Osteoblast (primary cell): ENCODE data around the gene CDSN. TPM values are rescaled to one million over a fixed set of nuclear protein-coding genes. Genes with fewer than 3 reads are reported as not detected.

Experiments used
- DNase-seq: peaks from one replicate; pipeline ENCODE4 v3.0.0; 2011; ENCODE audit warnings: low spot score, mixed read lengths; ENCODE audit not compliant: insufficient read length; ENCODE audit errors: missing footprints
- H2AFZ ChIP-seq: 2 replicates; pipeline ENCODE4 v1.6.0; 2011; ENCODE audit warnings: mild to moderate bottlenecking, low read length
- H3K27ac ChIP-seq: 2 replicates; pipeline ENCODE4 v1.5.1; 2011; ENCODE audit warnings: mild to moderate bottlenecking, low read depth, low read length, moderate library complexity
- H3K27me3 ChIP-seq: 2 replicates; pipeline ENCODE4 v1.6.0; 2012; ENCODE audit warnings: mild to moderate bottlenecking, control low read depth, inconsistent platforms, low read length, moderate library complexity; ENCODE audit not compliant: insufficient read depth
- H3K36me3 ChIP-seq: 2 replicates; pipeline ENCODE4 v1.5.1; 2011; ENCODE audit warnings: mild to moderate bottlenecking, low read length, control low read depth, moderate library complexity; ENCODE audit not compliant: insufficient read depth
- H3K4me1 ChIP-seq: 2 replicates; pipeline ENCODE4 v1.5.1; 2011; ENCODE audit warnings: mild to moderate bottlenecking, low read length, control low read depth, moderate library complexity; ENCODE audit not compliant: insufficient read depth
- H3K4me2 ChIP-seq: 2 replicates; pipeline ENCODE4 v1.6.0; 2011; ENCODE audit warnings: mild to moderate bottlenecking, low read length; ENCODE audit not compliant: insufficient read depth
- H3K4me3 ChIP-seq: fragments of 200-600 bp; sonication (generic); 3 replicates; pipeline ENCODE4 v1.5.1; 2012; ENCODE audit warnings: mild to moderate bottlenecking, low read length, inconsistent platforms; ENCODE audit not compliant: insufficient read depth
- H3K79me2 ChIP-seq: 2 replicates; pipeline ENCODE4 v1.6.0; 2012; ENCODE audit warnings: mild to moderate bottlenecking, low read length, control low read depth, inconsistent platforms; ENCODE audit not compliant: insufficient read depth
- H3K9me3 ChIP-seq: 2 replicates; pipeline ENCODE4 v1.5.1; 2011; ENCODE audit warnings: low read depth, low read length, control low read depth
- H4K20me1 ChIP-seq: 2 replicates; pipeline ENCODE4 v1.6.0; 2012; ENCODE audit warnings: mild to moderate bottlenecking, low read length, control low read depth; ENCODE audit not compliant: insufficient read depth
- total RNA-seq: library from RNA; depleted of rRNA; stranded (reverse); fragments of >200 nt; gene quantifications from 2 replicates; pipeline ENCODE4 v1.2.3, GENCODE V29; 2012
- TF ChIP-seq, protein P1 (sequence below): IDR thresholded peaks from 2 replicates; pipeline ENCODE4 v1.5.1; 2011; ENCODE audit warnings: mild to moderate bottlenecking, low read depth, low read length, moderate library complexity; ENCODE audit errors: extremely low read depth

CDSN gene
- total RNA-seq, 1 donor: not detected

DNA sequence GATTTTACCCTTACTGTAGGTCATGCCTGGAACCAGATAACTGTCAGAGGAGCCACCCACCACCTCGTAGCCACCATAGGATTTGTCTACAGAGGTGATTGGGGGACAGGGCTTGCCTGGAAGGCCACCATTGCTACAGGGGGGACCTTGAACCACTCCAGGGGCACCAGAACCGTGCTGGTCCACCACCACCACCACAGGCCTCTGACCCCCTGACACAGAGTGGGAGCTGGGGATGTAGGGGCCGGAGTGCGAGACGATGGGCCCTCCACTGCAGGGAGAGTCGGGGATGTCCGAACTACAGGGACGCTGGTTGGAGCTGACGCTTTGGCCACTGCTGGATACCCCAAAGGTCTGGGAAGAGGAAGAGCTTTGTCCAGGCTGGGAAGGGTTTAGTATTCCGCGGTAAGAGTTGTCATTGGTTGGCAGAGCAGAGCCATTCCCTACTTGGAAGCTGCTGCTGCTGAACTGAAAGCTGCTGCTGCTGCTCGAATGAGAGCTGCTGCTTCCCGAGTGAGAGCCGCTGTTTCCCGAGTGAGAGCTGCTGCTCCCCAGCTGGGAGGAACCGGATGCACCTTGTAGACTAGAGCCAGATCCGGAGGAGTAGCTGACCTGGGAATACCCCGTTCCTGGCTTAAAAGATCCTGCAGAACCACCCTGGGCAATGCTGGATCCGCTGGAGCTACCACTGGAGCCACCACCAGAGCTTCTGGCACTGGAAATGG, 3.4 kb downstream of the CDSN start:
- Histone ChIP-seq H4K20me1 (no peaks in the 10 kb centered on the region), H3K4me3 (peak overlapping the region; percentile 57), H3K27me3 (peaks cover 3% of the 10 kb centered on the region), H2AFZ (peak overlapping the region; percentile 62), H3K9me3 (no peaks in the 10 kb centered on the region), H3K27ac (no peak overlapping the region), H3K4me2 (peak overlapping the region; percentile 73), H3K79me2 (no peaks in the 10 kb centered on the region), H3K36me3 (no peaks in the 10 kb centered on the region), H3K4me1 (peaks cover 18% of the 10 kb centered on the region)
- peak; percentile 53 for DNase-seq
- TF ChIP-seq, protein P1, sequence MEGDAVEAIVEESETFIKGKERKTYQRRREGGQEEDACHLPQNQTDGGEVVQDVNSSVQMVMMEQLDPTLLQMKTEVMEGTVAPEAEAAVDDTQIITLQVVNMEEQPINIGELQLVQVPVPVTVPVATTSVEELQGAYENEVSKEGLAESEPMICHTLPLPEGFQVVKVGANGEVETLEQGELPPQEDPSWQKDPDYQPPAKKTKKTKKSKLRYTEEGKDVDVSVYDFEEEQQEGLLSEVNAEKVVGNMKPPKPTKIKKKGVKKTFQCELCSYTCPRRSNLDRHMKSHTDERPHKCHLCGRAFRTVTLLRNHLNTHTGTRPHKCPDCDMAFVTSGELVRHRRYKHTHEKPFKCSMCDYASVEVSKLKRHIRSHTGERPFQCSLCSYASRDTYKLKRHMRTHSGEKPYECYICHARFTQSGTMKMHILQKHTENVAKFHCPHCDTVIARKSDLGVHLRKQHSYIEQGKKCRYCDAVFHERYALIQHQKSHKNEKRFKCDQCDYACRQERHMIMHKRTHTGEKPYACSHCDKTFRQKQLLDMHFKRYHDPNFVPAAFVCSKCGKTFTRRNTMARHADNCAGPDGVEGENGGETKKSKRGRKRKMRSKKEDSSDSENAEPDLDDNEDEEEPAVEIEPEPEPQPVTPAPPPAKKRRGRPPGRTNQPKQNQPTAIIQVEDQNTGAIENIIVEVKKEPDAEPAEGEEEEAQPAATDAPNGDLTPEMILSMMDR: no peak

DNA sequence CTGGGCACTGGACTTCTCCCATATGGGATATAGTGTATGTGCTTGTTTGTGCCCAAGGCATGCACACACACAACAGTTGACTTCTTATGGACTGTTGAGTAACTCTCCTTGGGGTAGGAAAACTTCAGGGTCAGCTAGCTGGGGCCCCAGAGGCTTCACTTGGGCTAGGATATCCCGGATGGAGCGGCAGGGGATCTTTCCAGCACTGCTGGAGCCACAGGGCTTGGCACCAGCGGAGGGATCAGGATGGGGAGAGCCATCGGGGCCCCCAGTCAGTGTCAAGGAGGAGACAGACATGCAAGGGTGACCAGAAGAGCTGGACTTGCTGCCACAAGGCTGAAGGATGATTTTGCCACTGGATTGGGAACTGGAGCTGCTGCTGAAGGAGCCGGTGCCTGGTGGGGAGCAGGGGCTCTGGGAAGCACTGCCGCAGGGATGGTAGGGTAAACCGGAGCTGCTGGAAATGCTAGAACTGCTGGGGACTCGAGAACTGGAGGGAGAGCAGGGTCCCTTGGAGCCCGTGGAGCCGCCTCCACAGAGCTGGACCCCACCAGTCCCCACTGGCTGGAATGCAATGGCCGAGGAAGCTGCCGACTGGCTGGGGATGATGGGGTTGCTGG, 4.2 kb downstream of the CDSN start:
- Histone ChIP-seq H3K4me3 (no peak overlapping the region), H3K27ac (no peak overlapping the region), H4K20me1 (no peaks in the 10 kb centered on the region), H3K4me2 (no peak overlapping the region), H3K27me3 (peaks cover 8% of the 10 kb centered on the region), H3K79me2 (no peaks in the 10 kb centered on the region), H3K36me3 (no peaks in the 10 kb centered on the region), H3K9me3 (no peaks in the 10 kb centered on the region), H2AFZ (no peak overlapping the region), H3K4me1 (peaks cover 18% of the 10 kb centered on the region)
- TF ChIP-seq, protein P1: no peak
- DNase-seq: peak; percentile 38

DNA sequence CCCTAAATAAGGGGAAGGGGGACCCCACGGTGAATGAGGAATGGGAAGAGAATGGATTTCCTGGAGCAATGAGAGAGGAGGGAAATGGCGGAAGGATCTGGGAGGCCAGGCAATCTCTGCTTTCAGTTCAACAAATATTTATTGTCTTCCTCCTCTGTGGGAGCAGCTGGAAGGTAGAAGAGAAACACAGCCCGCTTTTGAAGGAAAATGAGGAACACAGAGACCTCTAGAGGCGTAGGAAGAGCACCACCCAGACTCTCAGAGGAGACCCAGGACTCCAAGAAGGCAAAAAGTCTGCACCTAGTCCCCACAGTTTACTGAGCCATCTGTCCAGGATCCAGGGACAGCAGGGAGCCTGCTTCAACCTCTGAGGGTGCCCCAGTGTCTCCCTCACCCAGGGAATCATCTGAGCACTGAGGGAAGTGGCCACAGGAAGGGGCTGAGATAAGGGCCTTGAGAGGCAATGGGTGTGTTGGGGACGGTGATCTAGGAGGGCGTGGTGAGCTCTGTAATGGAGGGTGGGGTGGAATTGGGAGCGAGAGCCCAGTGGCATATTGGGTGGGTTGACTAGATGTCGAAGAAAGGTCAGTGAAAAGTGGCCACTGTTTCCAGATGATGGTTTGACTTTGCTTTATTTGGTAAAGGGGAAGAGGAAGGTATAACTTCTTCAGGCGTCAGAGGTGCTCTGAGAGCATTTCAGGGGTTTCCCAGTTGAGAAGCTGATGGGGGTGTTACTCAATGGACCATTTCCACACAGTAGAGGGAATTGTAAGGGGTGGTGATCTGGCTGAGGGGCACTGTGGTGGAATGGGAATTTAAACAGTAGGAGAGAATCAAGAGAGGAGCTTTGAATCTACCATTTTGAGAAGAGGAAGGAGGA, 5.0 kb downstream of the CDSN start:
- H3K27me3 ChIP-seq: peaks cover 16% of the 10 kb centered on the region
- H3K9me3 ChIP-seq: no peaks in the 10 kb centered on the region
- no peaks in the 10 kb centered on the region for H3K79me2 ChIP-seq
- H3K4me2 ChIP-seq: peak overlapping the region; percentile 64
- no peaks in the 10 kb centered on the region for H3K36me3 ChIP-seq
- peak overlapping the region; percentile 51 for H3K4me3 ChIP-seq
- peak; percentile 52 for DNase-seq
- peak overlapping the region; percentile 43 for H3K27ac ChIP-seq
- peaks cover 18% of the 10 kb centered on the region for H3K4me1 ChIP-seq
- no peaks in the 10 kb centered on the region for H4K20me1 ChIP-seq
- H2AFZ ChIP-seq: peak overlapping the region; percentile 49
- TF ChIP-seq, protein P1: no peak

DNA sequence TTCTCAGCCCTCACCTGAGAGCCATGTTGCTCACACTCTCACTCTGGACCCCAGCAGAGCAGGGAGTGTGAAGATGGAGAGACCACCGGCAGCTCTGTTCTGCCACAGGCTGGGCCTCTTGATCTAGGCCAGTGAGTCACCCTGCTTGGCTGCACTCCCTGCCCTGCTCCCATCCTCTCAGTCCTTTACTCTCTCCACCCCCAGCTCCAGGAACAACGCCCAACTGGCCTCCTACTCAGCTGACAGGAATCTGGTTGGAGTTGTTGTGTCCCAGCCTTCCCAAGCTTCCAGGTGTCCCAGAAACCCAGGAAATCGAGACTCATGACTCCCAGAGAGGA, 5.7 kb downstream of the CDSN start, which contains the start of gene PSORS1C1:
Gene PSORS1C1, plus strand, starts transcription at position 260 of the 338 bp plus-strand sequence. CDS start 14,833 bp downstream, outside the sequence.
- H2AFZ ChIP-seq: peak within 1 kb of the TSS; percentile 49
- peak; percentile 97 for DNase-seq
- H3K4me1 ChIP-seq: peaks cover 18% of the 10 kb centered on the region
- TF ChIP-seq, protein P1: no peak
- H3K27me3 ChIP-seq: peaks cover 23% of the 10 kb centered on the region
- H4K20me1 ChIP-seq: no peaks in the 10 kb centered on the region
- peak within 1 kb of the TSS; percentile 64 for H3K4me2 ChIP-seq
- peak within 1 kb of the TSS; percentile 51 for H3K4me3 ChIP-seq
- H3K36me3 ChIP-seq: no peaks in the 10 kb centered on the region
- H3K9me3 ChIP-seq: no peaks in the 10 kb centered on the region
- peak within 1 kb of the TSS; percentile 43 for H3K27ac ChIP-seq
- H3K79me2 ChIP-seq: no peaks in the 10 kb centered on the region
